Liver (tissue), 9 donors: Measurements from ENCODE around the gene FGB. TPM values are rescaled to one million over a fixed set of nuclear protein-coding genes. Genes with fewer than 3 reads are reported as not detected.
A peak's percentile ranks its signal among the peaks of the same experiment; 100 is the strongest.

Source experiments
- DNase-seq: peaks from one replicate; pipeline ENCODE4 v3.0.0-alpha.2; 2017; ENCODE audit warnings: low spot score
- H3K27ac ChIP-seq, 2 donors: one replicate each; pipeline ENCODE4 v1.7.0; 2013; ENCODE audit warnings: inconsistent platforms in 2 of 2, low read length in 2 of 2, control low read depth in 1 of 2, low read depth in 1 of 2, mild to moderate bottlenecking in 1 of 2
- H3K27me3 ChIP-seq, 4 donors: one replicate each; pipeline versions ENCODE4 v1.6.1 to v1.7.0; 2013; ENCODE audit warnings: low read length in 3 of 4, inconsistent platforms in 1 of 4, mild to moderate bottlenecking in 1 of 4, moderate library complexity in 1 of 4; ENCODE audit not compliant: control insufficient read depth in 4 of 4, insufficient read depth in 4 of 4
- H3K36me3 ChIP-seq, 4 donors: one replicate each; pipeline versions ENCODE4 v1.6.1 to v1.7.0; 2013; ENCODE audit warnings: low read length in 3 of 4, mild to moderate bottlenecking in 3 of 4, low read depth in 1 of 4, moderate library complexity in 1 of 4; ENCODE audit not compliant: control insufficient read depth in 4 of 4, insufficient read depth in 3 of 4
- H3K4me1 ChIP-seq, 4 donors: one replicate each; pipeline versions ENCODE4 v1.6.1 to v1.7.0; 2013; ENCODE audit warnings: low read length in 3 of 4, mild to moderate bottlenecking in 3 of 4, moderate library complexity in 1 of 4; ENCODE audit not compliant: control insufficient read depth in 4 of 4, insufficient read depth in 4 of 4
- H3K4me3 ChIP-seq, 3 donors: one replicate each; pipeline versions ENCODE4 v1.6.1 to v1.7.0; 2013; ENCODE audit warnings: low read length in 3 of 3, control low read depth in 1 of 3, low read depth in 1 of 3, mild to moderate bottlenecking in 1 of 3
- H3K9ac ChIP-seq, 2 donors: one replicate each; pipeline ENCODE4 v1.7.0; 2013; ENCODE audit warnings: low read length in 2 of 2, mild to moderate bottlenecking in 2 of 2, moderate library complexity in 2 of 2, control low read depth in 1 of 2, low read depth in 1 of 2
- H3K9me3 ChIP-seq, 4 donors: one replicate each; pipeline versions ENCODE4 v1.6.1 to v1.7.0; 2013; ENCODE audit warnings: low read length in 3 of 4; ENCODE audit not compliant: control insufficient read depth in 4 of 4
- ATF3 ChIP-seq: IDR thresholded peaks from 2 replicates; pipeline ENCODE4 v1.6.1; 2016; ENCODE audit warnings: antibody characterized with exemption
- EGR1 ChIP-seq, 2 donors: IDR thresholded peaks; 2 replicates each; pipeline ENCODE4 v1.6.1; 2016 to 2018; ENCODE audit warnings: antibody characterized with exemption in 2 of 2, low read depth in 2 of 2
- FOXA2 ChIP-seq: IDR thresholded peaks from 2 replicates; pipeline ENCODE4 v1.6.1; 2016; ENCODE audit warnings: antibody characterized with exemption
- GABPA ChIP-seq, 2 donors: IDR thresholded peaks in 1 of 2; conservative IDR thresholded peaks in 1 of 2; 2 replicates each; pipeline ENCODE4 v1.6.1; 2016; ENCODE audit warnings: antibody characterized with exemption in 2 of 2, mild to moderate bottlenecking in 1 of 2, moderate library complexity in 1 of 2
- HNF4G ChIP-seq: IDR thresholded peaks from 2 replicates; pipeline ENCODE4 v1.6.1; 2016; ENCODE audit warnings: antibody characterized with exemption
- JUND ChIP-seq, 2 donors: IDR thresholded peaks; 2 replicates each; pipeline ENCODE4 v1.6.1; 2016; ENCODE audit warnings: antibody characterized with exemption in 2 of 2
- MAX ChIP-seq: IDR thresholded peaks from 2 replicates; pipeline ENCODE4 v1.6.1; 2016; ENCODE audit warnings: antibody characterized with exemption
- RXRA ChIP-seq, 2 donors: IDR thresholded peaks; 2 replicates each; pipeline ENCODE4 v1.6.1; 2017 to 2018; ENCODE audit warnings: antibody characterized with exemption in 2 of 2, mild to moderate bottlenecking in 1 of 2
- TAF1 ChIP-seq: conservative IDR thresholded peaks from 2 replicates; pipeline ENCODE4 v1.6.1; 2016; ENCODE audit warnings: antibody characterized with exemption, mild to moderate bottlenecking
- WGBS: extraction: QIAGEN DNeasy Blood & Tissue Kit; methylation state at CpG from one replicate; pipeline ENCODE4 v1.1.7; 2013; 5-methylcytosine and 5-hydroxymethylcytosine counted together
- polyA plus RNA-seq, 2 donors: library from polyadenylated mRNA; stranded (reverse) in 1 of 2; unstranded in 1 of 2; fragments of 200-250 nt in 1 of 2; fragments of >200 nt in 1 of 2; fragmentation: Nextera tagmentation in 1 of 2; extraction: Ambion mirVana in 1 of 2; gene quantifications; one replicate each; pipeline versions ENCODE4 v1.2.1 to v1.2.3, GENCODE V29; 2013 to 2015
- total RNA-seq, 2 donors: library from RNA; depleted of rRNA; stranded (reverse); fragments of >200 nt; gene quantifications; one replicate each; pipeline ENCODE4 v1.2.3, GENCODE V29; 2014
- donor health status: healthy.
- donor health status: healthy.
- donor health status: healthy.
- donor health status: healthy.
- donor health status: healthy.

FGB gene
- total and polyA plus RNA-seq, 4 donors: 11,318 to 21,431 (median 15,382) TPM

GRCh38 chr4:154564311-154564710, 1.5 kb downstream of the FGB start:
- Histone ChIP-seq H3K27ac (no peak overlapping the region), H3K4me3 (peak overlapping the region; percentile 57 to 80 (median 59)), H3K27me3 (no peaks in the 10 kb centered on the region), H3K4me1 (peaks cover 2 to 31% (median 7%) of the 10 kb centered on the region in 4 donors), H3K9ac (peak overlapping the region; percentile 57 to 72), H3K9me3 (no peaks in the 10 kb centered on the region), H3K36me3 (peaks cover 5 to 37% (median 20%) of the 10 kb centered on the region in 4 donors)
- 48% methylated on average over 1 of the region's 1 CpG for WGBS
- DNase-seq: no peak
- TF ChIP-seq HNF4G (no peak), GABPA (IDR thresholded peaks at IDR 0.05 in 1 of 2, conservative IDR thresholded peaks at IDR 0.05 in 1 of 2) (no peak), ATF3 (no peak), EGR1 (IDR thresholded peaks at IDR 0.05; ENCODE audit: low read depth in 2 of 2) (no peak)

DNA sequence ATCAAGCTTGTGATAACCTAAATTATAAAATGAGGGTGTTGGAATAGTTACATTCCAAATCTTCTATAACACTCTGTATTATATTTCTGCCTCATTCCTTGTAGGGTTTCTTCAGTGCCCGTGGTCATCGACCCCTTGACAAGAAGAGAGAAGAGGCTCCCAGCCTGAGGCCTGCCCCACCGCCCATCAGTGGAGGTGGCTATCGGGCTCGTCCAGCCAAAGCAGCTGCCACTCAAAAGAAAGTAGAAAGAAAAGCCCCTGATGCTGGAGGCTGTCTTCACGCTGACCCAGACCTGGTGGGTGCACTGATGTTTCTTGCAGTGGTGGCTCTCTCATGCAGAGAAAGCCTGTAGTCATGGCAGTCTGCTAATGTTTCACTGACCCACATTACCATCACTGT, 2.9 kb downstream of the FGB start:
- H3K4me3 ChIP-seq: peak overlapping the region; percentile 47 to 80 (median 59)
- no peak for DNase-seq

DNA sequence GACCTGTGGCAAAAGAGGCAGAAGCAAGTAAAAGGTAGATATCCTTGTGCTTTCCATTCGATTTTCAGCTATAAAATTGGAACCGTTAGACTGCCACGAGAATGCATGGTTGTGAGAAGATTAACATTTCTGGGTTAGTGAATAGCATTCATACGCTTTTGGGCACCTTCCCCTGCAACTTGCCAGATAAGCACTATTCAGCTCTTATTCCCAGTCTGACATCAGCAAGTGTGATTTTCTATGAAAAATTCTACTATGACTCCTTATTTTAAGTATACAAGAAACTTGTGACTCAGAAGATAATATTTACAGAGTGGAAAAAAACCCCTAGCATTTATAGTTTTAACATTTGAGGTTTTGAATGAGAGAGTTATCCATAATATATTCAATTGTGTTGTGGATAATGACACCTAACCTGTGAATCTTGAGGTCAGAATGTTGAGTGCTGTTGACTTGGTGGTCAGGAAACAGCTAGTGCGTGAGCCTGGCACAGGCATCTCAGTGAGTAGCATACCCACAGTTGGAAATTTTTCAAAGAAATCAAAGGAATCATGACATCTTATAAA, 3.9 kb downstream of the FGB start:
- no peak for DNase-seq
- Histone ChIP-seq H3K36me3 (peaks cover 5 to 37% (median 26%) of the 10 kb centered on the region in 4 donors), H3K27ac (peak overlapping the region in 1 of 2 donors; percentile 9), H3K9me3 (no peaks in the 10 kb centered on the region), H3K4me3 (peak overlapping the region; percentile 3 to 59 (median 27)), H3K4me1 (peaks cover 0 to 14% (median 1%) of the 10 kb centered on the region in 4 donors), H3K27me3 (no peaks in the 10 kb centered on the region), H3K9ac (peak overlapping the region in 1 of 2 donors; percentile 72)
- TF ChIP-seq GABPA (IDR thresholded peaks at IDR 0.05 in 1 of 2, conservative IDR thresholded peaks at IDR 0.05 in 1 of 2) (no peak), EGR1 (IDR thresholded peaks at IDR 0.05; ENCODE audit: low read depth in 2 of 2) (no peak)
- WGBS: 44% methylated on average over 5 of the region's 5 CpGs

More for the DNA sequence above, 2.9 kb downstream of the FGB start:
- H3K4me1 ChIP-seq: peaks cover 2 to 20% (median 4%) of the 10 kb centered on the region in 4 donors
- peak overlapping the region; percentile 57 to 72 for H3K9ac ChIP-seq
- peak in 1 of 2 donors; percentile 11 for TF ChIP-seq JUND (IDR thresholded peaks at IDR 0.05)
- no peak for TF ChIP-seq TAF1
- peak in 1 of 2 donors; percentile 6 for TF ChIP-seq RXRA (IDR thresholded peaks at IDR 0.05)
- no peak for TF ChIP-seq HNF4G
- 55% methylated on average over 6 of the region's 6 CpGs for WGBS
- peaks cover 5 to 37% (median 26%) of the 10 kb centered on the region in 4 donors for H3K36me3 ChIP-seq
- peak overlapping the region in 1 of 2 donors; percentile 67 for H3K27ac ChIP-seq
- no peaks in the 10 kb centered on the region for H3K9me3 ChIP-seq
- H3K27me3 ChIP-seq: no peaks in the 10 kb centered on the region

DNA sequence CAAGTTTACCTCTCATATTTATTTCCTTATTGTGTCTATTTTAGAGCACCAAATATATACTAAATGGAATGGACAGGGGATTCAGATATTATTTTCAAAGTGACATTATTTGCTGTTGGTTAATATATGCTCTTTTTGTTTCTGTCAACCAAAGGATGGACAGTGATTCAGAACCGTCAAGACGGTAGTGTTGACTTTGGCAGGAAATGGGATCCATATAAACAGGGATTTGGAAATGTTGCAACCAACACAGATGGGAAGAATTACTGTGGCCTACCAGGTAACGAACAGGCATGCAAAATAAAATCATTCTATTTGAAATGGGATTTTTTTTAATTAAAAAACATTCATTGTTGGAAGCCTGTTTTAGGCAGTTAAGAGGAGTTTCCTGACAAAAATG, 6.2 kb downstream of the FGB start:
- TF ChIP-seq FOXA2 (peak; percentile 56), MAX (no peak)
- H3K4me1 ChIP-seq: peaks cover 0 to 10% (median 0%) of the 10 kb centered on the region in 4 donors
- H3K27ac ChIP-seq: peak overlapping the region in 1 of 2 donors; percentile 26
- H3K9ac ChIP-seq: no peak overlapping the region
- peaks cover 5 to 37% (median 26%) of the 10 kb centered on the region in 4 donors for H3K36me3 ChIP-seq
- no peaks in the 10 kb centered on the region for H3K9me3 ChIP-seq
- no peak for DNase-seq
- H3K27me3 ChIP-seq: no peaks in the 10 kb centered on the region
- no peak overlapping the region for H3K4me3 ChIP-seq
- WGBS: 19% methylated on average over 3 of the region's 3 CpGs
